HEK293 (cell line): ENCODE results near the gene IFRD2.

Experiments used
- ATF2 ChIP-seq: fragments of 450-650 bp; formaldehyde crosslinking; IDR thresholded peaks from 2 replicates; pipeline ENCODE4 v1.5.1; 2016; ENCODE audit warnings: missing biosample characterization, missing genetic modification characterization, low read depth
- CTCF ChIP-seq: fragments of 450-650 bp; formaldehyde crosslinking; IDR thresholded peaks from 2 replicates; pipeline ENCODE4 v1.5.1; 2016; ENCODE audit warnings: missing biosample characterization, missing genetic modification characterization
- GFI1B ChIP-seq: fragments of 450-650 bp; formaldehyde crosslinking; IDR thresholded peaks from 2 replicates; pipeline ENCODE4 v1.5.1; 2016; ENCODE audit warnings: missing biosample characterization, missing genetic modification characterization
- KLF1 ChIP-seq: fragments of 450-650 bp; formaldehyde crosslinking; IDR thresholded peaks from 2 replicates; pipeline ENCODE4 v1.5.1; 2016; ENCODE audit warnings: missing biosample characterization, missing genetic modification characterization
- REPIN1 ChIP-seq: fragments of 450-650 bp; formaldehyde crosslinking; IDR thresholded peaks from 2 replicates; pipeline ENCODE4 v1.5.1; 2017; ENCODE audit warnings: missing biosample characterization, missing genetic modification characterization, low read depth
- WT1 ChIP-seq: fragments of 450-650 bp; formaldehyde crosslinking; IDR thresholded peaks from 2 replicates; pipeline ENCODE4 v1.5.1; 2016; ENCODE audit warnings: missing biosample characterization, missing genetic modification characterization
- ZBTB20 ChIP-seq: fragments of 450-650 bp; formaldehyde crosslinking; IDR thresholded peaks from 2 replicates; pipeline ENCODE4 v1.5.1; 2016; ENCODE audit warnings: missing biosample characterization, missing genetic modification characterization
- ZFP3 ChIP-seq: fragments of 450-650 bp; formaldehyde crosslinking; IDR thresholded peaks from 2 replicates; pipeline ENCODE4 v1.5.1; 2016; ENCODE audit warnings: low read depth, missing biosample characterization, missing genetic modification characterization
- ZFP37 ChIP-seq: fragments of 450-650 bp; formaldehyde crosslinking; IDR thresholded peaks from 2 replicates; pipeline ENCODE4 v1.5.1; 2016; ENCODE audit warnings: missing biosample characterization, missing genetic modification characterization
- ZNF132 ChIP-seq: fragments of 450-650 bp; formaldehyde crosslinking; IDR thresholded peaks from 2 replicates; pipeline ENCODE4 v1.5.1; 2017; ENCODE audit warnings: missing biosample characterization, missing genetic modification characterization, borderline replicate concordance
- ZNF133 ChIP-seq: fragments of 450-650 bp; formaldehyde crosslinking; IDR thresholded peaks from 2 replicates; pipeline ENCODE4 v1.5.1; 2016; ENCODE audit warnings: missing biosample characterization, missing genetic modification characterization
- ZNF23 ChIP-seq: fragments of 450-650 bp; formaldehyde crosslinking; IDR thresholded peaks from 2 replicates; pipeline ENCODE4 v1.5.1; 2016; ENCODE audit warnings: missing biosample characterization, missing genetic modification characterization, borderline replicate concordance
- ZNF629 ChIP-seq: fragments of 450-650 bp; formaldehyde crosslinking; IDR thresholded peaks from 2 replicates; pipeline ENCODE4 v1.5.1; 2017; ENCODE audit warnings: missing biosample characterization, missing genetic modification characterization
- TF ChIP-seq, protein P1 (sequence below): fragments of 450-650 bp; formaldehyde crosslinking; IDR thresholded peaks from 2 replicates; pipeline ENCODE4 v1.5.1; 2016; ENCODE audit warnings: missing biosample characterization, missing genetic modification characterization

DNA sequence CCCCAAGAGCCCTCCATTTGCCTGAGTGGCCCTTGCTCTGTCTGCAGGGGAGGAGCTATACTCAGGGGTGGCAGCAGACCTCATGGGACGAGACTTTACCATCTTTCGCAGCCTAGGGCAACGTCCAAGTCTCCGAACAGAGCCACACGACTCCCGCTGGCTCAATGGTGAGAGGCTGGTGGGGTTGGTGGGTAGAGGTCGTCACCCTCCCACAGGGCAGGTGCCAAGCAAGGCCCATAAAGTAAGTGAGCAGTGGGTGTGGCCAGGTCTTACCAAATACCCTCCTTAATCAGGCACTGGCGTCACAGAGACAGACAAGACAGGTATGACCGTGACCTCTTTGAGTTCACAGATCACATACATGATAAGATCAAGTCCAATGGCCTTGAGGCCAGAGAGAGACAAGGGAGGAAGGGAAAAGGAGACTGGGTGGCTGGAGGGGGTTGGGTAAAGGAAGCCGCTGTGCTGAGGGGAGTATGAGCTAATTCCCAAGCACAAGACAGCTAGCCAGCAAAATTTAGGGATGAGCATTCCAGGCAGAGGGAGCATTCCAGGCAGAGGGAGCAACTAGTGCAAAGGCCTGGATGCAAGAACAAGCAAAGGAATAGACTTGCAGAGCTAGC is 20.8 kb downstream of the IFRD2 start:
- TF ChIP-seq ZNF23 (no peak), CTCF (tag by site-specific recombination) (no peak), ZNF132 (no peak), ATF2 (tag by site-specific recombination) (no peak), WT1 (tag by site-specific recombination) (no peak), ZNF133 (tag by site-specific recombination) (no peak), ZNF629 (tag by site-specific recombination) (no peak), ZFP3 (tag by site-specific recombination) (no peak), KLF1 (tag by site-specific recombination) (no peak), GFI1B (no peak), ZBTB20 (tag by site-specific recombination) (no peak), REPIN1 (tag by site-specific recombination) (no peak), ZFP37 (tag by site-specific recombination) (no peak)
- TF ChIP-seq, protein P1, sequence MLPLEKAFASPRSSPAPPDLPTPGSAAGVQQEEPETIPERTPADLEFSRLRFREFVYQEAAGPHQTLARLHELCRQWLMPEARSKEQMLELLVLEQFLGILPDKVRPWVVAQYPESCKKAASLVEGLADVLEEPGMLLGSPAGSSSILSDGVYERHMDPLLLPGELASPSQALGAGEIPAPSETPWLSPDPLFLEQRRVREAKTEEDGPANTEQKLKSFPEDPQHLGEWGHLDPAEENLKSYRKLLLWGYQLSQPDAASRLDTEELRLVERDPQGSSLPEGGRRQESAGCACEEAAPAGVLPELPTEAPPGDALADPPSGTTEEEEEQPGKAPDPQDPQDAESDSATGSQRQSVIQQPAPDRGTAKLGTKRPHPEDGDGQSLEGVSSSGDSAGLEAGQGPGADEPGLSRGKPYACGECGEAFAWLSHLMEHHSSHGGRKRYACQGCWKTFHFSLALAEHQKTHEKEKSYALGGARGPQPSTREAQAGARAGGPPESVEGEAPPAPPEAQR (tag by site-specific recombination): no peak
